ENCODE data around the gene RB1. TPM values are rescaled to one million over a fixed set of nuclear protein-coding genes. Genes with fewer than 3 reads are reported as not detected.
"Not testable (repeated sequence)": the region's sequence is repeated elsewhere in the genome, so short reads cannot be mapped to it uniquely, and the experiment has no call there.

RB1 gene
- total and polyA plus RNA-seq, 2 experiments from 2014 or later: 19.5 to 22.3 TPM

DNA sequence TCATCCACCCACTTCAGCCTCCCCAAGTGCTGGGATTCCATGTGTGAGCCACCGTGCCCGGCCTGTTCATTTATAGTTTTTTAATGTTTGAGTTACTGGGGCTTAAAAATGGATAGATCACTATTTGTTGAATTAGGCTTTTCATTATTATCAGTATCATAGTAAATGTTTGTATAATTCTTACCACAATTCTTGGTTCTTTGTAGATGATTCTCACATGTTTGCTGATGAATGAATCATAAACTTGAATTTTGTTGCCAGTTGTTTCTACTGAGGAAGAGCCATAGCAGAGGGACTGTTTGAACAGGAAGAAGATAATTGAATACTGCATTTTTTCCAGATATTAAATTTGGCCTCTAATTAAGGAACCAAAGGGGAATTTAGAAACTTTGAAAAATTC is 112.0 kb downstream of the RB1 start:
- Histone ChIP-seq H3K4me2 (no peak overlapping the region), H3K27ac (ENCODE audit: low read depth) (no peak overlapping the region), H2AFZ (no peak overlapping the region), H3K79me2 (replicated peaks; ENCODE audit: insufficient read depth) (no peaks in the 10 kb centered on the region), H3K4me1 (ENCODE audit: insufficient read depth) (peaks cover 26% of the 10 kb centered on the region), H3K9me2 (ENCODE audit: insufficient read depth) (0 out of 2 replicates have a peak, but pooled peaks cover 3% of the 10 kb centered on the region), H3K36me3 (ENCODE audit: insufficient read depth) (no peaks in the 10 kb centered on the region; the same call in 1 of the 2 replicates), H3K27me3 (ENCODE audit: insufficient read depth) (no peaks in the 10 kb centered on the region), H4K20me1 (replicated peaks; ENCODE audit: insufficient read depth) (no peaks in the 10 kb centered on the region), H3F3A (replicated peaks; ENCODE audit: low read depth) (no peaks in the 10 kb centered on the region), H3K4me3 (no peak overlapping the region)
- TF ChIP-seq ZNF114 (CRISPR knock-in tag; IDR thresholded peaks at IDR 0.05) (no peak), POLR2AphosphoS5 (IDR thresholded peaks at IDR 0.05; ENCODE audit: low read depth) (no peak)
- TF ChIP-seq, protein P1, sequence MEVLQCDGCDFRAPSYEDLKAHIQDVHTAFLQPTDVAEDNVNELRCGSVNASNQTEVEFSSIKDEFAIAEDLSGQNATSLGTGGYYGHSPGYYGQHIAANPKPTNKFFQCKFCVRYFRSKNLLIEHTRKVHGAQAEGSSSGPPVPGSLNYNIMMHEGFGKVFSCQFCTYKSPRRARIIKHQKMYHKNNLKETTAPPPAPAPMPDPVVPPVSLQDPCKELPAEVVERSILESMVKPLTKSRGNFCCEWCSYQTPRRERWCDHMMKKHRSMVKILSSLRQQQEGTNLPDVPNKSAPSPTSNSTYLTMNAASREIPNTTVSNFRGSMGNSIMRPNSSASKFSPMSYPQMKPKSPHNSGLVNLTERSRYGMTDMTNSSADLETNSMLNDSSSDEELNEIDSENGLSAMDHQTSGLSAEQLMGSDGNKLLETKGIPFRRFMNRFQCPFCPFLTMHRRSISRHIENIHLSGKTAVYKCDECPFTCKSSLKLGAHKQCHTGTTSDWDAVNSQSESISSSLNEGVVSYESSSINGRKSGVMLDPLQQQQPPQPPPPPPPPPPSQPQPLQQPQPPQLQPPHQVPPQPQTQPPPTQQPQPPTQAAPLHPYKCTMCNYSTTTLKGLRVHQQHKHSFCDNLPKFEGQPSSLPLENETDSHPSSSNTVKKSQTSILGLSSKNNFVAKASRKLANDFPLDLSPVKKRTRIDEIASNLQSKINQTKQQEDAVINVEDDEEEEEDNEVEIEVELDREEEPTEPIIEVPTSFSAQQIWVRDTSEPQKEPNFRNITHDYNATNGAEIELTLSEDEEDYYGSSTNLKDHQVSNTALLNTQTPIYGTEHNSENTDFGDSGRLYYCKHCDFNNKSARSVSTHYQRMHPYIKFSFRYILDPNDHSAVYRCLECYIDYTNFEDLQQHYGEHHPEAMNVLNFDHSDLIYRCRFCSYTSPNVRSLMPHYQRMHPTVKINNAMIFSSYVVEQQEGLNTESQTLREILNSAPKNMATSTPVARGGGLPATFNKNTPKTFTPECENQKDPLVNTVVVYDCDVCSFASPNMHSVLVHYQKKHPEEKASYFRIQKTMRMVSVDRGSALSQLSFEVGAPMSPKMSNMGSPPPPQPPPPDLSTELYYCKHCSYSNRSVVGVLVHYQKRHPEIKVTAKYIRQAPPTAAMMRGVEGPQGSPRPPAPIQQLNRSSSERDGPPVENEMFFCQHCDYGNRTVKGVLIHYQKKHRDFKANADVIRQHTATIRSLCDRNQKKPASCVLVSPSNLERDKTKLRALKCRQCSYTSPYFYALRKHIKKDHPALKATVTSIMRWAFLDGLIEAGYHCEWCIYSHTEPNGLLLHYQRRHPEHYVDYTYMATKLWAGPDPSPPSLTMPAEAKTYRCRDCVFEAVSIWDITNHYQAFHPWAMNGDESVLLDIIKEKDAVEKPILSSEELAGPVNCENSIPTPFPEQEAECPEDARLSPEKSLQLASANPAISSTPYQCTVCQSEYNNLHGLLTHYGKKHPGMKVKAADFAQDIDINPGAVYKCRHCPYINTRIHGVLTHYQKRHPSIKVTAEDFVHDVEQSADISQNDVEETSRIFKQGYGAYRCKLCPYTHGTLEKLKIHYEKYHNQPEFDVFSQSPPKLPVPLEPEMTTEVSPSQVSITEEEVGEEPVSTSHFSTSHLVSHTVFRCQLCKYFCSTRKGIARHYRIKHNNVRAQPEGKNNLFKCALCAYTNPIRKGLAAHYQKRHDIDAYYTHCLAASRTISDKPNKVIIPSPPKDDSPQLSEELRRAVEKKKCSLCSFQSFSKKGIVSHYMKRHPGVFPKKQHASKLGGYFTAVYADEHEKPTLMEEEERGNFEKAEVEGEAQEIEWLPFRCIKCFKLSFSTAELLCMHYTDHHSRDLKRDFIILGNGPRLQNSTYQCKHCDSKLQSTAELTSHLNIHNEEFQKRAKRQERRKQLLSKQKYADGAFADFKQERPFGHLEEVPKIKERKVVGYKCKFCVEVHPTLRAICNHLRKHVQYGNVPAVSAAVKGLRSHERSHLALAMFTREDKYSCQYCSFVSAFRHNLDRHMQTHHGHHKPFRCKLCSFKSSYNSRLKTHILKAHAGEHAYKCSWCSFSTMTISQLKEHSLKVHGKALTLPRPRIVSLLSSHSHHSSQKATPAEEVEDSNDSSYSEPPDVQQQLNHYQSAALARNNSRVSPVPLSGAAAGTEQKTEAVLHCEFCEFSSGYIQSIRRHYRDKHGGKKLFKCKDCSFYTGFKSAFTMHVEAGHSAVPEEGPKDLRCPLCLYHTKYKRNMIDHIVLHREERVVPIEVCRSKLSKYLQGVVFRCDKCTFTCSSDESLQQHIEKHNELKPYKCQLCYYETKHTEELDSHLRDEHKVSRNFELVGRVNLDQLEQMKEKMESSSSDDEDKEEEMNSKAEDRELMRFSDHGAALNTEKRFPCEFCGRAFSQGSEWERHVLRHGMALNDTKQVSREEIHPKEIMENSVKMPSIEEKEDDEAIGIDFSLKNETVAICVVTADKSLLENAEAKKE (CRISPR knock-in tag; IDR thresholded peaks at IDR 0.05): no peak
- TF ChIP-seq, protein P2, sequence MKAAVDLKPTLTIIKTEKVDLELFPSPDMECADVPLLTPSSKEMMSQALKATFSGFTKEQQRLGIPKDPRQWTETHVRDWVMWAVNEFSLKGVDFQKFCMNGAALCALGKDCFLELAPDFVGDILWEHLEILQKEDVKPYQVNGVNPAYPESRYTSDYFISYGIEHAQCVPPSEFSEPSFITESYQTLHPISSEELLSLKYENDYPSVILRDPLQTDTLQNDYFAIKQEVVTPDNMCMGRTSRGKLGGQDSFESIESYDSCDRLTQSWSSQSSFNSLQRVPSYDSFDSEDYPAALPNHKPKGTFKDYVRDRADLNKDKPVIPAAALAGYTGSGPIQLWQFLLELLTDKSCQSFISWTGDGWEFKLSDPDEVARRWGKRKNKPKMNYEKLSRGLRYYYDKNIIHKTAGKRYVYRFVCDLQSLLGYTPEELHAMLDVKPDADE (IDR thresholded peaks at IDR 0.05): no peak
- Mint-ChIP-seq H3K27me3 (ENCODE audit: insufficient read depth, low read depth, poor library complexity) (no peaks in the 10 kb centered on the region), H3K4me1 (peaks cover 20% of the 10 kb centered on the region), H3K4me3 (no peak overlapping the region), H3K36me3 (ENCODE audit: low read depth) (peaks cover 36% of the 10 kb centered on the region), H3K27ac (no peak overlapping the region), H3K9me3 (peaks cover 39% of the 10 kb centered on the region)
- ATAC-seq (no peak), DNase-seq (ENCODE audit: low spot score) (no peak)

DNA sequence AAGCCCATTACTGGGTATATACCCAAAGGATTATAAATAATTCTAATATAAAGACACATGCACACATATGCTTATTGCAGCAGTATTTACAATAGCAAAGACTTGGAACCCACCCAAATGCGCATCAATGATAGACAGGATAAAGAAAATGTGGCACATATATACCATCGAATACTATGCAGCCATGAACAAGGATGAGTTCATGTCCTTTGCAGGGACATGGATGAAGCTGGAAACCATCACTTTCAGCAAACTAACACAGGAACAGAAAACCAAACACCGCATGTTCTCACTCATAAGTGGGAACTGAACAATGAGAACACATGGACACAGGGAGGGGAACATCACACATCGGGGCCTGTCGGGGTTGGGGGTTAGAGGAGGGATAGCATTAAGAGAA is 118.5 kb downstream of the RB1 start:
- H3K9me3 Mint-ChIP-seq: peaks cover 31% of the 10 kb centered on the region
- H3K4me3 Mint-ChIP-seq; H3K36me3 ChIP-seq (ENCODE audit: insufficient read depth); H3K9me2 ChIP-seq (ENCODE audit: insufficient read depth); H2AFZ ChIP-seq; H3K4me1 Mint-ChIP-seq; H3K27me3 Mint-ChIP-seq (ENCODE audit: insufficient read depth, low read depth, poor library complexity); H3K27ac ChIP-seq (ENCODE audit: low read depth); H3K4me2 ChIP-seq; DNase-seq (ENCODE audit: low spot score); H3K4me1 ChIP-seq (ENCODE audit: insufficient read depth); H3K27ac Mint-ChIP-seq; H3F3A ChIP-seq (replicated peaks; ENCODE audit: low read depth); H3K79me2 ChIP-seq (replicated peaks; ENCODE audit: insufficient read depth); H4K20me1 ChIP-seq (replicated peaks; ENCODE audit: insufficient read depth); H3K4me3 ChIP-seq; H3K27me3 ChIP-seq (ENCODE audit: insufficient read depth); ATAC-seq: not testable (repeated sequence)
- H3K36me3 Mint-ChIP-seq (ENCODE audit: low read depth): peaks cover 29% of the 10 kb centered on the region

Measured in GM23338 (cell line).